SK-N-SH (cell line): Measurements from ENCODE around the gene PPY. TPM values are rescaled to one million over a fixed set of nuclear protein-coding genes. Genes with fewer than 3 reads are reported as not detected.

Experiments used
- CTCF ChIA-PET: fragments of 300-600, 350-600 bp; formaldehyde crosslinking; extraction: SDS; loops from one replicate; lab custom pipeline; 2021; lab: Yijun Ruan, JAX
- POLR2A ChIA-PET: fragments of 350-600 bp; sonication (Branson Sonifier 250); formaldehyde crosslinking; extraction: SDS; loops from one replicate; lab custom pipeline; 2020; ENCODE audit warnings: antibody characterized with exemption, inconsistent platforms; lab: Yijun Ruan, JAX
- DNase-seq: peaks from one replicate; pipeline ENCODE4 v3.0.0; 2012
- H2AFZ ChIP-seq: fragments of 200-600 bp; sonication (generic); 2 replicates; pipeline ENCODE4 v1.8.1; 2016; ENCODE audit warnings: antibody characterized with exemption, mild to moderate bottlenecking, low read depth
- H3F3A ChIP-seq: fragments of 200-600 bp; sonication (generic); replicated peaks from 2 replicates; pipeline ENCODE3; 2016; ENCODE audit warnings: antibody characterized with exemption, mild to moderate bottlenecking; ENCODE audit not compliant: insufficient read depth
- H3K27ac ChIP-seq, 2 experiments: fragments of 200-500 bp in 1 of 2; fragments of 200-600 bp in 1 of 2; sonication (Bioruptor generic) in 1 of 2; sonication (generic), shearing (Covaris generic) in 1 of 2; 2 replicates each; pipeline versions ENCODE4 v1.5.1 to v1.6.1; 2014 to 2016; ENCODE audit warnings: low read depth in 2 of 2, inconsistent platforms in 1 of 2, low read length in 1 of 2, mild to moderate bottlenecking in 1 of 2, mixed read lengths in 1 of 2
- H3K27me3 ChIP-seq: fragments of 200-600 bp; sonication (generic), shearing (Covaris generic); 2 replicates; pipeline ENCODE4 v1.6.1; 2016; ENCODE audit warnings: mixed run types; ENCODE audit not compliant: insufficient read depth
- H3K36me3 ChIP-seq, 2 experiments: fragments of 200-500 bp in 1 of 2; fragments of 200-600 bp in 1 of 2; sonication (Bioruptor generic) in 1 of 2; sonication (generic) in 1 of 2; replicated peaks in 1 of 2; 2 replicates each; pipeline versions ENCODE3 to v1.5.1; 2014 to 2016; ENCODE audit warnings: low read length in 1 of 2, mild to moderate bottlenecking in 1 of 2; ENCODE audit not compliant: insufficient read depth in 2 of 2, control insufficient read depth in 1 of 2
- H3K4me1 ChIP-seq, 2 experiments: fragments of 200-500 bp in 1 of 2; fragments of 200-600 bp in 1 of 2; sonication (Bioruptor generic) in 1 of 2; sonication (generic), shearing (Covaris generic) in 1 of 2; 2 replicates each; pipeline versions ENCODE4 v1.5.1 to v1.6.1; 2014 to 2016; ENCODE audit warnings: low read depth in 1 of 2, low read length in 1 of 2, mixed run types in 1 of 2; ENCODE audit not compliant: insufficient read depth in 2 of 2, control insufficient read depth in 1 of 2
- H3K4me2 ChIP-seq: fragments of 200-600 bp; sonication (generic), shearing (Covaris generic); 2 replicates; pipeline ENCODE4 v1.6.1; 2017; ENCODE audit warnings: mixed run types
- H3K4me3 ChIP-seq, 2 experiments: fragments of 200-500 bp in 1 of 2; fragments of 200-600 bp in 1 of 2; sonication (Bioruptor generic) in 1 of 2; sonication (generic), shearing (Covaris generic) in 1 of 2; 2 replicates each; pipeline versions ENCODE4 v1.5.1 to v1.8.1; 2014 to 2016; ENCODE audit warnings: low read depth in 2 of 2, inconsistent platforms in 1 of 2, low read length in 1 of 2, mild to moderate bottlenecking in 1 of 2, mixed read lengths in 1 of 2, moderate library complexity in 1 of 2
- H3K79me2 ChIP-seq: fragments of 200-600 bp; sonication (generic); 2 replicates; pipeline ENCODE4 v1.8.1; 2017; ENCODE audit warnings: mild to moderate bottlenecking; ENCODE audit not compliant: insufficient read depth
- H3K9ac ChIP-seq: fragments of 200-600 bp; sonication (generic); 2 replicates; pipeline ENCODE4 v1.6.1; 2017; ENCODE audit warnings: mixed run types
- H3K9me2 ChIP-seq: fragments of 200-600 bp; sonication (generic); 2 replicates; pipeline ENCODE4 v1.6.1; 2017; ENCODE audit warnings: mixed run types
- H3K9me3 ChIP-seq: fragments of 200-600 bp; sonication (generic); 2 replicates; pipeline ENCODE4 v1.6.1; 2017; ENCODE audit warnings: mixed run types, mild to moderate bottlenecking, moderate library complexity
- H4K20me1 ChIP-seq: fragments of 200-600 bp; sonication (generic); 2 replicates; pipeline ENCODE4 v1.6.1; 2017; ENCODE audit warnings: mild to moderate bottlenecking, mixed run types; ENCODE audit not compliant: insufficient read depth
- CHD2 ChIP-seq: fragments of 150-350 bp; IDR thresholded peaks from 2 replicates; pipeline ENCODE4 v1.6.1; 2018; ENCODE audit warnings: low read length; ENCODE audit not compliant: partially characterized antibody
- EZH2phosphoT487 ChIP-seq: fragments of 200-600 bp; sonication (generic); IDR thresholded peaks from 2 replicates; pipeline ENCODE4 v1.6.1; 2017; ENCODE audit warnings: low read depth, mixed run types, mild to moderate bottlenecking, antibody characterized with exemption, moderate library complexity, borderline replicate concordance
- FOXM1 ChIP-seq: IDR thresholded peaks from 2 replicates; pipeline ENCODE4 v1.4.0; 2012; ENCODE audit warnings: low read depth, mild to moderate bottlenecking
- GABPA ChIP-seq: IDR thresholded peaks from 2 replicates; pipeline ENCODE4 v1.4.0; 2012; ENCODE audit warnings: low read depth, mild to moderate bottlenecking
- RAD21 ChIP-seq: IDR thresholded peaks from 2 replicates; pipeline ENCODE4 v1.6.1; 2012; ENCODE audit warnings: mild to moderate bottlenecking, low read length
- RCOR1 ChIP-seq: fragments of 150-350 bp; IDR thresholded peaks from 2 replicates; pipeline ENCODE4 v1.6.1; 2017; ENCODE audit warnings: antibody characterized with exemption, low read length
- REST ChIP-seq: IDR thresholded peaks from 2 replicates; pipeline ENCODE4 v1.6.1; 2012; ENCODE audit warnings: mild to moderate bottlenecking, low read depth, low read length, moderate library complexity
- RXRA ChIP-seq: IDR thresholded peaks from 2 replicates; pipeline ENCODE4 v1.4.0; 2012; ENCODE audit warnings: low read depth, mild to moderate bottlenecking, borderline replicate concordance
- SIN3A ChIP-seq: IDR thresholded peaks from 2 replicates; pipeline ENCODE4 v1.6.1; 2012; ENCODE audit warnings: low read depth, mild to moderate bottlenecking, low read length, moderate library complexity, borderline replicate concordance
- SMC3 ChIP-seq: IDR thresholded peaks from 2 replicates; pipeline ENCODE4 v1.6.1; 2012; ENCODE audit warnings: low read depth, low read length, improper control_type of control experiment
- TAF1 ChIP-seq: IDR thresholded peaks from 2 replicates; pipeline ENCODE4 v1.6.1; 2012; ENCODE audit warnings: low read depth, mild to moderate bottlenecking, low read length, moderate library complexity, borderline replicate concordance
- TCF12 ChIP-seq: IDR thresholded peaks from 2 replicates; pipeline ENCODE4 v1.4.0; 2012
- TEAD4 ChIP-seq: IDR thresholded peaks from 2 replicates; pipeline ENCODE4 v1.4.0; 2012; ENCODE audit warnings: mild to moderate bottlenecking, borderline replicate concordance; ENCODE audit not compliant: insufficient read depth
- YY1 ChIP-seq: IDR thresholded peaks from 2 replicates; pipeline ENCODE4 v1.4.0; 2012; ENCODE audit warnings: low read depth, mild to moderate bottlenecking
- WGBS: methylation state at CpG from one replicate; pipeline ENCODE4 v1.1.6; 2017; ENCODE audit warnings: low lambda C conversion rate; 5-methylcytosine and 5-hydroxymethylcytosine counted together
- polyA plus RNA-seq, 3 experiments: library from polyadenylated mRNA; depleted of rRNA; stranded (reverse); fragments of >200 nt; gene quantifications; 2 replicates each; pipeline ENCODE4 v1.2.3, GENCODE V29; 2012
- TF ChIP-seq, protein P1 (sequence below): fragments of 150-350 bp; IDR thresholded peaks from 2 replicates; pipeline ENCODE4 v1.6.1; 2017; ENCODE audit warnings: antibody characterized with exemption, low read length, low read depth, borderline replicate concordance

Gene PPY
- not detected in 2 replicates for polyA plus RNA-seq (2012; rRNA removed)
- not detected in 2 replicates for polyA plus RNA-seq (2012; cell fraction: cytosol; rRNA removed)
- polyA plus RNA-seq (2012; cell fraction: nucleus; rRNA removed) = not detected in 2 replicates

DNA sequence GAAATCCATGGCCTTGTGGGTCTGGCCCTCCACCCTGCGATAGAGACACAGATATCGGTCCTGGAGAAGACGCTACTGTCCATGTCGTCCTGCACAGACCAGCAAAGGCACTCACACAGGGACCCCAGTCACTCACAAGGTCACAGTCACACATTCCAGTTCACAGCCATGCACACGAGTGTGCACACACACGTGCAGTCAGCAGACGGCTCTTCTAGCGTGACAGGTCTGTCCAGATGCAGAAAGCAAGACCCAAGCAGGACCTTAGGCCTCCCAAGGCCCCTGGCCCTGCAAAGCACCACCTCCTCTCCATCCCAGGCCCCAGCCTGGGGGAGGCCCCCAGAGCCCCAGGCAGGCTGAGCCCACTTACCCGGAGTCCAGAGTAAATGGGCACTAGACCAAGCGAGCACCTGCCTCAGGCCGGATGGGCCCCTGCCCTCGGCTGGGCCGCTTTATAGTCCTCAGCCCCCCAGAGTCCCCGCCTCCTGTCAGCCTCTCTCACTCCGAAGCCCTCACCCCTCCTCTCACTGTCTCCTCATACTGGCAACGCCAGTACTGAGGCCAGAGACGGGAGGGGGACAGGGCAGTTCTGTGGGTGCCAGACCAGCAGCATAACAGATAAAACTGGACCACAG lies at the start of gene PPY:
Gene PPY (minus strand): TSS at position 426 of the 635 bp plus-strand sequence. CDS start 822 bp downstream, outside the sequence.
- no peaks in the 10 kb centered on the region for H3K9me2 ChIP-seq
- H3K27me3 ChIP-seq = no peaks in the 10 kb centered on the region
- ChIA-PET POLR2A (no interaction called here), CTCF (interaction anchor here (1.2 to 18.2 kb wide), 13 partner anchors 12 to 400 kb away, joined by 4 to 638 read pairs (median 14); partner anchors contain the start of genes CD300LG, MPP2, NAGS and PYY)
- no peak within 1 kb of the TSS for H3K27ac ChIP-seq
- H3K4me1 ChIP-seq = peaks cover 0 to 10% of the 10 kb centered on the region in 2 experiments; a peak in 1 of 4 replicates
- H3K79me2 ChIP-seq = no peaks in the 10 kb centered on the region
- no peak within 1 kb of the TSS for H2AFZ ChIP-seq
- H3K36me3 ChIP-seq = no peaks in the 10 kb centered on the region
- H3K9ac ChIP-seq = no peak within 1 kb of the TSS
- DNase-seq = no peak
- no peaks in the 10 kb centered on the region for H3K9me3 ChIP-seq
- no peak within 1 kb of the TSS for H3K4me3 ChIP-seq
- H3K4me2 ChIP-seq = no peak within 1 kb of the TSS
- no peaks in the 10 kb centered on the region for H3F3A ChIP-seq
- 87% methylated on average over 9 of the region's 17 CpGs for WGBS
- H4K20me1 ChIP-seq = no peaks in the 10 kb centered on the region
- TF ChIP-seq YY1 (no peak), GABPA (no peak), TEAD4 (no peak), REST (no peak), FOXM1 (no peak), TCF12 (no peak), SIN3A (no peak), EZH2phosphoT487 (no peak), RCOR1 (no peak), CHD2 (no peak), RXRA (no peak), RAD21 (no peak), SMC3 (no peak), TAF1 (no peak)
- TF ChIP-seq, protein P1, sequence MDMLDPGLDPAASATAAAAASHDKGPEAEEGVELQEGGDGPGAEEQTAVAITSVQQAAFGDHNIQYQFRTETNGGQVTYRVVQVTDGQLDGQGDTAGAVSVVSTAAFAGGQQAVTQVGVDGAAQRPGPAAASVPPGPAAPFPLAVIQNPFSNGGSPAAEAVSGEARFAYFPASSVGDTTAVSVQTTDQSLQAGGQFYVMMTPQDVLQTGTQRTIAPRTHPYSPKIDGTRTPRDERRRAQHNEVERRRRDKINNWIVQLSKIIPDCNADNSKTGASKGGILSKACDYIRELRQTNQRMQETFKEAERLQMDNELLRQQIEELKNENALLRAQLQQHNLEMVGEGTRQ = no peak
- TF ChIP-seq, all 33 proteins: peak for 0
